ENCODE measurements around the gene NUAK1.
A peak's percentile ranks its signal among the peaks of the same experiment; 100 is the strongest.
"Not testable (repeated sequence)": the region's sequence is repeated elsewhere in the genome, so short reads cannot be mapped to it uniquely, and the experiment has no call there.

NUAK1 gene

DNA sequence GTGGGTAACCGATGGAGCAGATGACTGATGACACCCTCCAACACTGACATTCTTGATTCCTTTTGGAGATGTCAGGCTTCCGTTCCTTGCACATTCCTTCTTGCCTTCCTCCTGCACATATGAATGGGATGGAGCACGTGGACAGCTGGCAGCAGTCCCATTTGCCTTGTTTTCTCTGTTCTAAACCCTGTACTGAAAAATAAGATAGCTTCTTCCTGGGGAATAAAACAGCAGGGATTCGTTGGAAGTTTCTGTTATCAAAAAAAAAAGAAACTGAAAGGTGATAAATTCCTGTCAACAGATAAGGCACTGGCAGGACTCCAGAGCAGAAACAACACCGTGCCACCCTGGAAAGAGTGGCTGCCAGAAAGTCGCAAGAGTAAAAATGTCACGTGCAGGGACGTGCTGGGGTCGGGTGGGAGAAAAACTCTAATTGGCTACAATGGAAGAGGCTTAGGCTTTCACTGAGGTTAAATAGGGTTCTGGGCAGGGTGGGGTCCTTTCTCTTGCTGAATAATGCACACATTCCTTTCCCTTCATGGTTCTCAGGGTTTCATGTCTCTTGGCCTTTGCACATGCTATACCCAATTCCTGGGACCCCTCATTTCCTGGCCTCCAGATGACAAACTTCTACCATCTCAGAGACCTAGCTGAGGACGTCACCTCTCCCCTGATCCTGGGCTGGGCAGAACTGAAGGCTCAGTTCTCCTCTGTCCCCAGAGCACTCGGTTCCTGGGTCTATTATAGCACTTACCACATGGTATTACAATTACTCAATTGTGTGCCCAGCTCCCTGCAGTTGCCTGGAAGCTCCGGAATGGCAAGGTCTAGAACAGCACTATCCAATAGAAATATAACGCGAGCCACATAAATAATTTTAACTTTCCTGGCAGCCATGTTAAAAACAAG lies 7.0 kb upstream of the NUAK1 start:
- no peak for DNase-seq

DNA sequence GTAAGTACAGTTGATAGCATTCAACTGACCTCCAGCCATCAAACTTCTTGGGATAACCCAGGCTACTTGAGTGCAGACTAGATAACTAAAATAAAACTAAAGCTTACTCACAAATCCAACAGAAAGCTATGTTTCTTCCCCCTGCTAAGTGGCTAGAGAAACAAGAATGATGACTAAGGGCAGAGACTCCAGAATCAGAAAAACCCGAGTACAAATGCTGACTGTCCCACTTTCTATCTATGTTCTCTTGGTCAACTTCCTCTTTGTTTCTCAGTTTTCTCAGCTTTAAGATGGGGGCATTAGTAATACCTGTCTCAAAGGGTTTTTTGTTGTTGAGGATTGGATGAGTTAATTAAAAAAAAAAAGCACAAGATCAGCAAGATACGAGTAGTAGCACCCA lies 6.1 kb upstream of the NUAK1 start:
- no peak for DNase-seq

DNA sequence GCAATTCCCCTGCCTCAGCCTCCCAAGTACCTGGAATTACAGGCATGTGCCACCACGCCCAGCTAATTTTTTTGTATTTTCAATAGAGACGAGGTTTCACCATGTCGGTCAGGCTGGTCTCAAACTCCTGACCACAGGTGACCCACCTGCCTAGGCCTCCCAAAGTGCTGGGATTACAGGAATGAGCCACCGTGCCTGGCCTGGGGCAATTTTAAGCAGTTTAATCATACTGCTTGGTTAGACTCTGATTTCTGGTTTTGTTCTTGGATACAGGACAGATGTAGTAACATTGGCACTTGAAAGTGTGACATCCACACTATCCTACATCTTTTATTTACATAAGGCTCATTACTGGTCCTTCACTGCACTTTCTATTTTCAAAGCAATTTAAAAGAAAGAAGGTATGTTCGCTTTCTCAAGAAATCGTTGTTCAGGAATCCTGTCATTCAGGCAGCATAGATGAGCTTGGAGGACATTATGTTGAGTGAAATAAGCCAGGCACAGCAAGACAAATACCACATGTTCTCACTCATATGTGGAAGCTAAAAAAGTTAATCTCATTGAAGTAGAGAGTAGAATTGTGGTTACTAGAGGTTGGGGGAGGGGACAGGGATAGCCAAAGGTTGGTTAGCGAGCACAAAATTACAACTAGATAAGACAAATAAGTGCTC lies 4.0 kb upstream of the NUAK1 start:
- no peak for DNase-seq

DNA sequence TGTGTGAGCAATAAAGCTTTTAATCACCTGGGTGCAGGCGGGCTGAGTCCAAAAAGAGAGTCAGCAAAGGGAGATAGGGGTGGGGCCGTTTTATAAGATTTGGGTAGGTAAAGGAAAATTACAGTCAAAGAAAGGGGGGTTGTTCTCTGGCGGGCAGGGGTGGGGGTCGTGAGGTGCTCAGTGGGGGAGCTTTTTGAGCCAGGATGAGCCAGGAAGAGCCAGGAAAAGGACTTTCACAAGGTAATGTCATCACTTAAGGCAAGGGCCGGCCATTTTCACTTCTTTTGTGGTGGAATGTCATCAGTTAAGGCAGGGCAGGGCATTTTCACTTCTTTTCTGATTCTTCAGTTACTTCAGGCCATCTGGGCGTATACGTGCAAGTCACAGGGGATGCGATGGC lies 3.2 kb upstream of the NUAK1 start:
- not testable (repeated sequence) for DNase-seq

DNA sequence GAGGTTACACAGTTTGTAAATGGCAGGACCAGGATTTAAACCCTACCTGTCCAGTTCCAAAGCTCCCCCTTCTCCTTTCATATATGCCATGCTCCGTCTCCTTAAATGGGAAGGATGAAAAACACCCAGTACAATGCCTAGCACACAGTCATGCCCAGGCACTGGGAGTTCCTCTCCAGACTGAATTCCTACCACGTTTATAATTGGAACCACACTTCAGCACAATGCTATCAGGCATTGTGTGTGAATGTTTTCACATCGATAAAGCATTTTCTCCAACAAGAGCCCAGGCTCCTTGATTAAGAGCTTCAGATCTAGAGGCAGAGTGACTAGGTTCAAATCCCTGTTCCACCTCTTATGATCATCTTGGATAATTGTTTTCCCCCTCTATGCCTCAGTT lies 2.7 kb upstream of the NUAK1 start:
- DNase-seq = no peak

DNA sequence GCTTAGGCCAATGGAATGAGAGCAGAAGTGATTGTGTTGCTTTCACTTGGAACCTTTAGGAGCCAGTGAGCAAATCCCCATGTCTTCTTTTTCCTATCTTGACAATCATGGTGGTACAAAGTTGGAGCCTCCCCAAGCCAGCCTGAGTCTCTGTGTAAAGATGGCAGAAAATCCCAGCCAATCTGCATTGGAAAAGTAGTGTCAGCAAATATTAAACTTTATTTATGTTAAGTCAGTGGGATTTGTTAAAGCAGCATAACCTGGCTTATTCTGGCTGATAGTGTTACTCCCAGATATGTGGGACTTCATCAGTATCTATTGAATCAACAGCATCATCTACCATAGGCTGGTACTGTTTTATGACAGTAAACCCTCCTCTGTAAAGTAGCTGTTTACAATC lies 2.2 kb upstream of the NUAK1 start:
- no peak for DNase-seq

DNA sequence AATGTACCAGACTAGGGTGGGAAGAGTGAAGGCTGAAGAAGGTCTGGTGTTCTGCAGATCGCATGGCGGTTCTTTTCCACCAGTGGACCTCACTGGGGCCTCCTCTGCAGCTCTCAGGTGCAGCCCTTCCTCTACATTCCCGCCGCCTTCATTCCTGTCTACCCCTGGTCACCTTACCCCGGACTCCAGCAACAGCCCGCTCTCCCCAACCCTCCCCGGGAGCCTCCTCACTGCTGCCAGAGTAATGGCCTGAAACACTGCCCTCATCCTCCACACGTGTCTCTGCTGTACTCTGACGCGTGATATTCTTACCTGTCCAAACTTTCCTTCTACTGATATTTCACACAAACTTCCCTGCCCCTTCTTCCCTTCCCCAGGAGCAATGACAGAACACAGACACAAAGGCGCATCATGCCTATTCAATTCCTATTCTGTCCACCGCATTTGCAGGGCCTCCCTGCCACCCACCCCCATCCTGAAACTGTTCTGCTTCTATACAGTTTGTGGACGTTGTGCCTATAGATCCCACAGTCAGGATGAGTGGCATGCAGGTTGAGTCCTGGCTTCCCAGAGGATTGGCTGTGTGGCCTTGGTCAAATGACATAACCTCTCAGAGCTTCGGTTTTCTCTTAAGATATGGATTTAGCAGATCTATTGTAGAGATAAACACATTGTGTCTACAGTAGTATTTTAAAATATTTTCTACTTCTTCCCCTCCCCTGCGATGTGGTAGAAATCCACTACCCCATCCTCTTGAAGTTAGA lies 1.7 kb upstream of the NUAK1 start:
- DNase-seq = no peak

DNA sequence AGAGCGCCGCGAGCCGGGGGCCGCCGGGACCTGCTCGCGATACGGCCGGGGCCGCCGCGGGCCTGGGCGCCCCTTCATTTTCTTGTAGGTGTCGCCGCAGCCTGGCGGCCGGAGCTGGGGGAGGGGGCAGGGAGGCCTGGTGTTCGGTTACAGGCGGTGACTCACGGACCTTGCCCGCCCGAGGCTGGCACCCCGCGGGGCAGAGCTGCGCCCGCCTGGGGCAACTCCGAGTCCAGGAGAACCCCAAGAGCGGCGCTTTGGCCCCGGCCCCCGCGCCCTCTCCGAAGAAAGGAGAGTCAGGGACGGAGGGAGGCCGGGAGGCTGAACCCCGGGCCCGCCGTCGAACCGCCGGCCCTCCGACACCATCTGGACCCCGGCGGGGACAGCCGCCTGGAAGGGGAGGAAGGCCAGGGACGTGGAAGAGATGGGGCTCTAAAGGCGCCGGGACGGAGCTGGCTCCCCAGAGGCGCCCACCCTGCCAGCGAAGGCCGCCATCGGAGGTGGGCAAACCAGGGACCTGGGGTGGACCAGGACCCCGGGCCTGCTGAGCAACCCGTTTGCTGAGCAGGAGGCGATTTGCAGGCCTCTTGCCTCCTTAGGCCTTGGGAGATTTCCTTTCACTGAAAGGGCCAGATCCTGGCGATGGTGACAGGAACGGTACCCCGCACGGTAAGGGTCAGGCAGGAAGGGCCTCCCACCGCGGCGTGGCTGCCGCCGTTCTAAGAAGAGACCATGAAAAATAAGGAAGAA lies 843 bp upstream of the NUAK1 start:
- DNase-seq = no peak

DNA sequence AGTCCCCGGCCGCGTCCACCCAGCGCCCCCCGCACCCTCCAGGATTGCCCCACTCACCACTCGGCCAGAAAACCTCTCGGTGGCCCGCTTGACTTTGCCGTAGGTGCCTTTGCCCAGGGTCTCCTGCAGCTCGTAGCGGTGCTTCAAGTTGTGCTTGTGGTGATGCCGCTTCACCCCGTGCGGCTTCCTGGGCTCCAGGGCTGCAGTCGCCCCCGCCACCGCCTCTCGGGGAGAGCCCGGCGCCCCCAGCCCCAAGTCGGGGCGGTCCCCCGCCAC lies 459 bp downstream of the NUAK1 start:
- no peak for DNase-seq

DNA sequence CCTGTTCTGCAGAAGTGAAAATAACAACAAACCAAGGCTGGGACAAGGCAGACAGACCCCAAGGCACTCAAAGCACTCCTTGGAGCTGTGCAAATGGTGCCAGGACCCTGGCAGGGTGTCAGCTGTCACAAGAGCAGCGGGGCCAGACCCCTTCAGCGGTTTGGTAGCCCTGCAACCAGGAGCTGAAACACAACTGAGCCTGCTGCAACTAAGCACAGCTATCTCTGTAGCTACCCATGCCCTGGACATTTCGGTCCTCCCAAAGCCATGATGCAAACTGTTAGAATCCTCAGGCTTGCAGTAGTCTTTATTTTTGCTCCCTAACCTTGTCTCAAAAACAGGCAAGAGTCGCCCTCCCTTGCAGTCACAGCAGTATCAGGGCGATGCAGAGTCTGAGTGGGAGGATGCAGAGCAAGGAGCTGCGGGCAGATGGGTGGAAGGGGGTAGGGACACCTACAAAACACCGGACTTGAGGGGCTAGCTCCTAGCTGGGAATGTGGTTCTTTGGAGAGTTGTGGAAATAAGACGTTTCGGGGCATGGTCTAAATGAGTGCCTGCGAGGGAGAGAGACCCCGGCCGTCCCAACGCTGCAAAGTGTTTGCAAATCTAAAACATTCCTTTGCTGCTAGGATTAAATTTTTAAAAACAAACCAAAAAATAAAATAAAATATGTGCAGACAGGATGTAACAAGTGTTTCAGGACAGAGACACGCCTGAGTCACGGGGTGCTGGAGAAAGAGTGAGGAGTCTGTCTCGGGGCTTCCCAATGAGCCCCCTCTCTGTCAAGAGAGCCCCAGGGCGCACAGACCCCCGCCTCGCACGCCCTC lies 1.0 kb downstream of the NUAK1 start:
- DNase-seq = no peak

DNA sequence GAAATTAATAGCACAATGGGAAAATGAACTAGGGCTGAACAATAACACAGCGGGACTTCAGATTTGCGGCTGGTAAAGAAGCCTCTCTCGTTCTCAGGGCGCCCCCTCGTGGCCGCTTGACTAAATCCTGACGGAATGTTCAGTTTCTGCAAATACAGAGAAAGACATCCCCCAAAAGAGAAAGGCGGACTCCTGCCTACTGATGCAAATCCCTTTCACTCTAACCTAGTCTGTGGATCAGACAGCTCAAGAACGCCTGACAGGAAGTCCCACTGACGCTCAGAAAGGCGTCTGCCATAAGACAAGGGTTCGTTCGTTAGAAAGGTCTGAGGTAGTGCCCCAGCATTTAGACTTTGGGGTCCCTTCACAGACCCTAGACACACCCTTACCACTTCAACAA lies 2.5 kb downstream of the NUAK1 start:
- DNase-seq = peak; percentile 15

DNA sequence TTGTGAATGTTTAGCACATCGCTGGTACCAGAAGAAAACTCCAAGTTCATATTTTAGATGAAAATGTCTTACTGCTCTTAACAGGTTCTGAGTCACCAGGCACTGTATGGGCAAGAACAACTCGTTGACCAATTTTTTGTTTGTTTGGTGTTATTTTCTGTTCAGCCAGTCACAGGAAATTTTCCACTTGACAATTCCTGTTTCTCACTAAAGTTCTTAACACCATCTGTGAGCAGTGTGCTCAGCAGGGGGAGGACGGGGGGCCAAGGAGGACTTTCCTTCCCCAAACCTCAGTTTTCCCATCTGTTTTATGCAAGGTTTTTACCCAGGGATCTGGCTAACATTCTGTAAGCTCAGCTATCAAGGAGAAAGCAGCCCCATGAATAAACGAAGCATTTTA lies 3.0 kb downstream of the NUAK1 start:
- DNase-seq = no peak

DNA sequence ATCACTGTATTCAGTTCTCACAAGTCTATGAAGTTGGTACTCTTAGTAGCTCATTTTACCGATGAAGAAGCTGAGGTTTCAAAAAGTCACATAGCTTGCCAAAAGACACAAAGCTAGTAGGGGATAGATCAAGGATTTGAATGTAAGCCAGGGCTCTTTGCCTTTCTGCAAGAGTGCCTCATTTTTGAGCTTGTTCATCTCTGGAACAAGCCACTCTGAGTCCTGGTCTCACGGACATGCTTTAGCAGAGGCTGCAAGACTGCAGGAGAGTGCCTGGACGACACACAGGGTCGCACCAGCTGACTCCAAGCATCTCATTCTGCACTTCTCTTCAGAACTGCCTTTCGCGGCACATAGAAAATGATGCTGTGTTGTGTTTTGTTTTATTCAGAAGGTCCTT lies 3.7 kb downstream of the NUAK1 start:
- no peak for DNase-seq

DNA sequence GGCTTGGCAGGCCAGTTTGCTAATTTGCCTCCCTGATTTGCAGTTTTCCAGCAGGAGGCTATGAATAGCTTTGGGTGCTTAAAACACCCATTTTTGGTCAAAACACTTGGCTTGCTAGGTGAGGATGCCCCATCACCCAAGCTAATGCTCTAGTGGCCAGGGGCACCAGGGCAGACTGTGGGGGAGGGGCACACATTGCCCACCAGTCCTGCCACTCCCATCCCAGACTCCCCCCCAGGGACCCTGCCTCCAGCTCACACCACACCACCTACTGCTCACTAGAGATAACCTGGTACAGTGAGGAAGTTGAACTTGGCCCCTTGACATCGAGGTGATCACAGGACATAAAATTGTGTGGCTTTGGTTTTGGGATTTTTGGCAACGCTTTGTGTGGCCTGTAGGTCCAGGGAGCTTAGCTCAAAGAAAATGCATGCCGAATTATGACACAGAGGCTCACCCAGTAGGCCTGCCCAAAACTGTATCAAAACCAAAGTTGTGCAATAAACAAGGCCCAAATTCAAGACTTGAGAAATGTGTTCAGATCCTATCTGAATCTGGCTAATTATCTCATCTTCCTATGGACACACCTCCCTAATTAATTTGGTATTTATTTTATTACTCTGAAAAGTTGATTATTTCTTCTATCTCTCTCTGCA lies 4.3 kb downstream of the NUAK1 start:
- no peak for DNase-seq

DNA sequence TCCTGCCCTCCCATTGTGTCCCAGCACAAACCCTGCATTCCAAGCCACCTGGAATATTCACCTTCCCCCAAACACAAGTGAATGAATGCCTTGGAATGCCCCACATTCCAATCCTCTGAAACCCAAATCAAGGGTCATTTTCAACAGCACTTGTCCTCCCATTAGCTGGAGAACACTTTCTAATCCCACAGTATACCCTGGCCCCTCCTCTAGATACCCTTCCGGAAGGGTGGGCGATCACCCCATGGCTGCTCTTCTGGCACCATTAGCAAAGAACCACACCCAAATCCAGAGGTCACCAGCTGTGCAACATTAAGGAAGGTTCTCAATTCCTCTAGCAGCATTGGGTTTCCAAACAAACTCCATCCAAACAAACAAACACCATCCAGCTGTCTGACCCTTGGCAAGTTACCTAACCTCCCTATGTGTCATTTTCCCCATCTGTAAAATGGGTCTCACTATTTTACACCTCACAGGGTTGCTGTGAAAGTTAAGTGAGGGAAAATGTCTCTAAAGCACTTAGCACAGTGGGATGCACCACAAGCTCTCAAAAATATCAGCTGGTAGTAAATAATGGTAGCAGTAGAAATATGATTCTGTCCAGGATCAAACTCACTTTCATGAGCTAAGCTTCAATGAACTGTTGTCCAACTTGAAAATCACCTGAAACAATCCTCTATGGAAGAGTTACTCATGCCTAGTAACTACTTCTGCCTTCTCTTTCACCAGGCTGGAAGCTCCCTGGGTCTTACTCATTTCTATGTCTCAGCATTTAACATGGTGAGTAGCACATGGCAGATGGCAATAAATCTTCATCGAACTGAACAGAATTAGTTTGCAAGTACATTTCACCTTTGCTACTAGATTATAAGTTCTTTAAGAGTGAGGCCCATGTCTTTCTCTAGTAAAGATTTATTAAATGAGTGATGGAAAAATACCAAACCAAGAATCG lies 5.3 kb downstream of the NUAK1 start:
- DNase-seq = no peak

DNA sequence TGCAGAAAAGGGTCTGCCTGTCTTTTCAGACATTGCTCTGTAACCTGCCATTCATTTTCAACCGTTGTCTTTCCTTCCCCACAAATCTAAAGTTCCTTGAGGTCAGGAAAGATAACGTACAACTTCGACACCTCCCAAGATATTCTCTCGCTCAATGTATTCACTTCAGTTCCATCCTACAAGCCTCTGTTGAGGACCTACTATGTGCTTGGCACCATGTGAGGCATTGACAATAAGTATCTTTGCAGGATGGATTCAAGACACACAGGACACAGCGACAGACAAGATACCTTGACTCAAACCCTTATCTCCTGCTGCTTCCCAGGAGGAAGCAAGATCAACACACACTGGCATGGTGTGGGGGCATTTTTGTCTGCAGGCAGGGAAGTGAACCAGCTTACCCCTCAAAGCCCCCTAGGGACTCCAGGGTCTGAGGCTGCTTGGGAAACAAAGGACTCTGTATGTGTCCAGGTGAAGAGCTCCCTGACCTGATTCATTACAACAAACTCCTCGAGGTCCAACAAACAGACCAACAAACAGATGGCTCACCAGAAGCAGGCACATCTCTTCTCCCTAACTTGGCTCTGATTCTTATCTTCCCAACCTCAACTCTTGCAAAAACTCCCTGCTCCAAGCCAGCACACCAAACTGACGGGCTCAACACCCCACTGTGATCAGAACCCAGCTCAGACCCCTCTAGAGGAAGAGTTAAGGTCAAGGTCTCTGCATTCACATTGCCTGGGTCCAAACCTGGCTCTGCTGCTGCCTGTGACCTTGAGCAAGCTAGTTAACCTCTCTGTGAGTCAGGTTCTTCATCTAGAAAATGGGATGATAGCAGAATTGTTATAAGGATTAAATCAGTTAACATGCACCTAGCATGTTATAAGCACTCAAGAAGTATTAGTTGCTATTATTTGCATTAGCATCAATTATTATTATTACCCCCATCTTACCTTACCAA lies 6.3 kb downstream of the NUAK1 start:
- no peak for DNase-seq

DNA sequence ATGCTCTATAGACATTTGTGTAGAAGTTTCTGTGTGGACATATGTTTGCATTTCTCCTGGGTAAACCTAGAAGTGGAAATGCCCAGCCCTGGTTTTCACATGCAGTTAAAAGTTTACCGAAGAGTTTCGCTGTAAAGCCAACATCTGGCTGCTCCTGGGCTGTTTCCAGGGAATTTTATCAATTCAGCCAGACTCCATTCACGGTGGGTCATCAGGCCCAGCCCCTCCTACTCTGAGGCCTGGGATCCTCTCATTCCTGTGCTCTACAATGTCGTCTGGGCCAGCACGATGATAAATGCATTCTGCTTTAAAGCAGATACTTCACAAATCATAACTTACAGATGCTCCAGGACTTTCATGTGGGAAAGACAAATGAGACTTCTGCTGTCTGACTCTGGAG lies 7.1 kb downstream of the NUAK1 start:
- no peak for DNase-seq

DNA sequence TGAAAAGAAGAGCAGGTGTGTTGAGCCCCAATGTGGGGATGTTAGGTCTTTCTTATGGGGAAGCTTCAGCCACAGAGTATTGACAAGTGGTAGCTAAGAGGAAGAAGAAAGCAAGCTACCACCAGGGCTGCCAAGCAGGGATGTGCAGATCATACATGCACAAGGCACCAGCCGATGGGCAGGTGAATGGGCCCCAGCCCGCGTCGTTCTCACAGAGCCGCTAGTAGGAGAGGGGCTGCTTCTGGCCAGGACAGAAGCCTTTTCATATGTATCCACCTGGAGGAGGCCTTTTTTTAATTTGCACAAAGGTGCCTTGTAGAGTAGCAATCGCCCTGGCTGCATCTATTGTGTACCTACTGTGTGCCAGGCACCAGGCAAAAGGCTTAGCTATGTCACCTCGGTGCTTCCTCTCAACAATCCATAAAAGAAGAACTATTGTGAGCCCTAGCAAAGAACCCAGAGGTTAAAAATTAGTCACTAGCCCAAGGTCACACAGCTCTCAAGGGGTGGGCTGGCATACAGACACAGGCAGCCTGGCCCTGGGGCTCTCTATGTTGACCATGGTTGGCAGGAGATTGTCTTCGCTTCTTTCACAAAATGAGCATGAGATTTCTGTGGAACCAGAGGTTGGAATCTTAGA lies 8.2 kb downstream of the NUAK1 start:
- no peak for DNase-seq

All from NCI-H1048 (cell line).